ENCODE results near the gene TNFAIP8. TPM values are rescaled to one million over a fixed set of nuclear protein-coding genes. Genes with fewer than 3 reads are reported as not detected.

The TNFAIP8 gene
- total and polyA plus RNA-seq, 2 of the 13 experiments (the other 11 are each of a cell fraction or from before 2014, with no cell fraction given) = 6.4 to 11.2 TPM

- H3K27ac ChIP-seq (ENCODE audit: extremely low read length, insufficient read depth, low read length) = no peak overlapping the region
- no peak overlapping the region for H3K4me2 ChIP-seq (ENCODE audit: low read depth, low read length)
- TF ChIP-seq, protein P1, sequence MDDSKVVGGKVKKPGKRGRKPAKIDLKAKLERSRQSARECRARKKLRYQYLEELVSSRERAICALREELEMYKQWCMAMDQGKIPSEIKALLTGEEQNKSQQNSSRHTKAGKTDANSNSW (CRISPR knock-in tag; IDR thresholded peaks at IDR 0.05; ENCODE audit: borderline replicate concordance) = no peak
- no peak for TF ChIP-seq EED (CRISPR knock-in tag; IDR thresholded peaks at IDR 0.05)
- TF ChIP-seq MIER3 (CRISPR knock-in tag; IDR thresholded peaks at IDR 0.05; ENCODE audit: borderline replicate concordance) = no peak
- TF ChIP-seq ADNP (CRISPR knock-in tag; IDR thresholded peaks at IDR 0.05) = no peak
- TF ChIP-seq STAT5B (CRISPR knock-in tag; IDR thresholded peaks at IDR 0.05) = no peak
- no peak for TF ChIP-seq ZEB1 (IDR thresholded peaks at IDR 0.05; ENCODE audit: insufficient replicate concordance, low read depth)
- TF ChIP-seq RXRA (CRISPR knock-in tag; IDR thresholded peaks at IDR 0.05) = no peak
- intact Hi-C loops (cut with micrococcal nuclease; ENCODE audit: unreplicated experiment) (no loop called here), in situ Hi-C loops (cut with HindIII; ENCODE audit: extremely low pct_ligation_motif_present, low pct_unique_long_range_greater_than_20kb) (no loop called here)
- H3K4me3 ChIP-seq (replicated peaks in 1 of 3; ENCODE audit: insufficient read depth in 1 of 3, low read depth in 2 of 3, low read length in 3 of 3) = no peak overlapping the region
- H3K4me1 ChIP-seq (ENCODE audit: insufficient read depth, low read length) = peaks cover 12% of the 10 kb centered on the region
- no peak for FAIRE-seq
- no TSS peak for BruUV-seq (replicated peaks)
- ATAC-seq = no peak
- no peak overlapping the region for H3K9ac ChIP-seq (ENCODE audit: insufficient read depth, low read depth, low read length)
- POLR2A ChIA-PET = no interaction called here
- no peak overlapping the region for H2AFZ ChIP-seq (ENCODE audit: low read length)
- no peaks in the 10 kb centered on the region for H3K9me3 ChIP-seq (ENCODE audit: low read length)
- 62% methylated on average over 4 of the region's 4 CpGs for WGBS (ENCODE audit: low lambda C conversion rate)
- H3K27me3 ChIP-seq (ENCODE audit: control insufficient read depth in 1 of 2, insufficient read depth in 2 of 2, low read length in 2 of 2) = no peaks in the 10 kb centered on the region
- no peaks in the 10 kb centered on the region for H3K79me2 ChIP-seq (ENCODE audit: insufficient read depth, low read length)
- H3K36me3 ChIP-seq (replicated peaks in 1 of 2; ENCODE audit: control insufficient read depth in 1 of 2, insufficient read depth in 2 of 2, low read length in 2 of 2) = no peaks in the 10 kb centered on the region
- no peaks in the 10 kb centered on the region for H4K20me1 ChIP-seq (ENCODE audit: insufficient read depth, low read length)
- CTCF ChIA-PET (ENCODE audit: low intra/inter-chr PET ratio, low total read pairs) = no interaction called here
- DNase-seq (ENCODE audit: low spot score) = no peak
Observed at GRCh38 chr5:119368238-119368630, 12.4 kb downstream of the TNFAIP8 start.

DNA sequence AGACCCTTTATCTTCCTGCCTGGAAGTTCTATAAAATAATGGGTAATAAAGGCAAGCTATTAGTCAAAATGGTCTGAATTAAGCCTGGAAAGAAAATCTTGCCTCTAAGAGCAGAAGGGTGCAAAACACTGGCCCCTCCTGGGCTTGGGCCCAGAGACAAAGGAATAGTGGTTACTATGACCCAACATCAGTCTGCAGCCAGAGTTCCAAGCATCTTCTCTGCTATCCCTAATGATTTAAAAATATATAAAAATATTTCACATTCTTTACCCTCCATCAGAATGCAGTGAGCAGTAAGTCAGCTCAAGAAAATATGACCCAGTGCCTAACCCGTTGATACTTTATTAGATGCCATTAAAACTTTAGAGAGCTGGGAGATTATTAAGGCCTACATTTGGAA is 14.7 kb downstream of the TNFAIP8 start:
- H3K4me2 ChIP-seq (ENCODE audit: low read depth, low read length) = no peak overlapping the region
- H3K79me2 ChIP-seq (ENCODE audit: insufficient read depth, low read length) = no peaks in the 10 kb centered on the region
- no peaks in the 10 kb centered on the region for H3K36me3 ChIP-seq (replicated peaks in 1 of 2; ENCODE audit: control insufficient read depth in 1 of 2, insufficient read depth in 2 of 2, low read length in 2 of 2)
- no peak overlapping the region for H2AFZ ChIP-seq (ENCODE audit: low read length)
- no peaks in the 10 kb centered on the region for H3K9me3 ChIP-seq (ENCODE audit: low read length)
- 93% methylated on average over 1 of the region's 1 CpG for whole genome bisulfite sequencing (ENCODE audit: low lambda C conversion rate)
- no peak for ATAC-seq
- no peak for DNase-seq (ENCODE audit: low spot score)
- CTCF ChIA-PET (ENCODE audit: low intra/inter-chr PET ratio, low total read pairs) = no interaction called here
- H3K4me1 ChIP-seq (ENCODE audit: insufficient read depth, low read length) = peaks cover 12% of the 10 kb centered on the region
- H3K4me3 ChIP-seq (replicated peaks in 1 of 3; ENCODE audit: insufficient read depth in 1 of 3, low read depth in 2 of 3, low read length in 3 of 3) = no peak overlapping the region
- no peak for FAIRE-seq
- intact Hi-C loops (cut with micrococcal nuclease; ENCODE audit: unreplicated experiment) = no loop called here
- POLR2A ChIA-PET = no interaction called here
- H3K27ac ChIP-seq (ENCODE audit: extremely low read length, insufficient read depth, low read length) = no peak overlapping the region
- H4K20me1 ChIP-seq (ENCODE audit: insufficient read depth, low read length) = no peaks in the 10 kb centered on the region
- no TSS peak for BruUV-seq (replicated peaks)
- no peaks in the 10 kb centered on the region for H3K27me3 ChIP-seq (ENCODE audit: control insufficient read depth in 1 of 2, insufficient read depth in 2 of 2, low read length in 2 of 2)
- no peak overlapping the region for H3K9ac ChIP-seq (ENCODE audit: insufficient read depth, low read depth, low read length)
- in situ Hi-C loops (cut with HindIII; ENCODE audit: extremely low pct_ligation_motif_present, low pct_unique_long_range_greater_than_20kb) = no loop called here
- TF ChIP-seq ZNF232 (CRISPR knock-in tag; IDR thresholded peaks at IDR 0.05; ENCODE audit: borderline replicate concordance) (no peak), ZNF572 (CRISPR knock-in tag; IDR thresholded peaks at IDR 0.05) (no peak), KAT7 (CRISPR knock-in tag; IDR thresholded peaks at IDR 0.05; ENCODE audit: borderline replicate concordance) (no peak), RFXAP (CRISPR knock-in tag; IDR thresholded peaks at IDR 0.05; ENCODE audit: borderline replicate concordance) (no peak), HNRNPUL1 (IDR thresholded peaks at IDR 0.05; ENCODE audit: low read depth, low read length) (no peak), RNF2 (conservative IDR thresholded peaks at IDR 0.05; ENCODE audit: low read depth) (no peak), KDM5B (CRISPR knock-in tag; IDR thresholded peaks at IDR 0.05; ENCODE audit: borderline replicate concordance) (no peak), PRMT3 (CRISPR knock-in tag; IDR thresholded peaks at IDR 0.05; ENCODE audit: borderline replicate concordance, low read depth) (no peak), MTA1 (CRISPR knock-in tag; IDR thresholded peaks at IDR 0.05; ENCODE audit: borderline replicate concordance) (no peak), IRX3 (CRISPR knock-in tag; IDR thresholded peaks at IDR 0.05; ENCODE audit: borderline replicate concordance, low read depth) (no peak), ZNF343 (CRISPR knock-in tag; IDR thresholded peaks at IDR 0.05) (no peak), MYNN (CRISPR knock-in tag; IDR thresholded peaks at IDR 0.05; ENCODE audit: low read depth) (no peak), ZNF17 (CRISPR knock-in tag; IDR thresholded peaks at IDR 0.05) (no peak)
- TF ChIP-seq, protein P2, sequence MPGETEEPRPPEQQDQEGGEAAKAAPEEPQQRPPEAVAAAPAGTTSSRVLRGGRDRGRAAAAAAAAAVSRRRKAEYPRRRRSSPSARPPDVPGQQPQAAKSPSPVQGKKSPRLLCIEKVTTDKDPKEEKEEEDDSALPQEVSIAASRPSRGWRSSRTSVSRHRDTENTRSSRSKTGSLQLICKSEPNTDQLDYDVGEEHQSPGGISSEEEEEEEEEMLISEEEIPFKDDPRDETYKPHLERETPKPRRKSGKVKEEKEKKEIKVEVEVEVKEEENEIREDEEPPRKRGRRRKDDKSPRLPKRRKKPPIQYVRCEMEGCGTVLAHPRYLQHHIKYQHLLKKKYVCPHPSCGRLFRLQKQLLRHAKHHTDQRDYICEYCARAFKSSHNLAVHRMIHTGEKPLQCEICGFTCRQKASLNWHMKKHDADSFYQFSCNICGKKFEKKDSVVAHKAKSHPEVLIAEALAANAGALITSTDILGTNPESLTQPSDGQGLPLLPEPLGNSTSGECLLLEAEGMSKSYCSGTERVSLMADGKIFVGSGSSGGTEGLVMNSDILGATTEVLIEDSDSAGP (CRISPR knock-in tag; IDR thresholded peaks at IDR 0.05; ENCODE audit: borderline replicate concordance) = no peak

All from HepG2 (cell line).